H9 (cell line): ENCODE data around the gene CDKAL1. TPM values are rescaled to one million over a fixed set of nuclear protein-coding genes. Genes with fewer than 3 reads are reported as not detected.

ENCODE experiments used
- DNase-seq: peaks from one replicate; pipeline ENCODE4 v3.0.0-alpha.2; 2017
- H2AFZ ChIP-seq: one replicate; pipeline ENCODE4 v1.6.1; 2013; ENCODE audit warnings: mild to moderate bottlenecking, low read length, control low read depth, moderate library complexity
- H2AK5ac ChIP-seq: 2 replicates; pipeline ENCODE4 v1.6.1; 2013; ENCODE audit warnings: low read length, control low read depth, mixed read lengths; ENCODE audit not compliant: insufficient read length
- H2BK120ac ChIP-seq: one replicate; pipeline ENCODE4 v1.6.1; 2013; ENCODE audit warnings: low read depth, mild to moderate bottlenecking, low read length, control low read depth, inconsistent platforms; ENCODE audit not compliant: poor library complexity, severe bottlenecking
- H2BK12ac ChIP-seq: 2 replicates; pipeline ENCODE4 v1.6.1; 2013; ENCODE audit warnings: low read length, control low read depth, mixed read lengths, low read depth; ENCODE audit not compliant: insufficient read length
- H2BK15ac ChIP-seq: 2 replicates; pipeline ENCODE4 v1.6.1; 2013; ENCODE audit warnings: low read depth, low read length, control low read depth
- H2BK20ac ChIP-seq: one replicate; pipeline ENCODE4 v1.6.1; 2013; ENCODE audit warnings: low read depth, mild to moderate bottlenecking, low read length, control low read depth, inconsistent platforms; ENCODE audit not compliant: poor library complexity, severe bottlenecking
- H2BK5ac ChIP-seq: 2 replicates; pipeline ENCODE4 v1.6.1; 2013; ENCODE audit warnings: low read length, control low read depth, mixed read lengths; ENCODE audit not compliant: insufficient read length
- H3K14ac ChIP-seq: 2 replicates; pipeline ENCODE4 v1.6.1; 2013; ENCODE audit warnings: low read length, control low read depth; ENCODE audit not compliant: insufficient read depth
- H3K18ac ChIP-seq: 2 replicates; pipeline ENCODE4 v1.6.1; 2013; ENCODE audit warnings: low read depth, mild to moderate bottlenecking, mixed read lengths, low read length, control low read depth; ENCODE audit not compliant: insufficient read length
- H3K23ac ChIP-seq: 2 replicates; pipeline ENCODE4 v1.6.1; 2013; ENCODE audit warnings: low read length, control low read depth, mixed read lengths, low read depth; ENCODE audit not compliant: insufficient read length
- H3K23me2 ChIP-seq: 2 replicates; pipeline ENCODE4 v1.6.1; 2013; ENCODE audit warnings: low read depth, mild to moderate bottlenecking, mixed read lengths, low read length, control low read depth; ENCODE audit not compliant: insufficient read length, poor library complexity, severe bottlenecking
- H3K27ac ChIP-seq: 2 replicates; pipeline ENCODE4 v1.5.1; 2013; ENCODE audit warnings: low read length, control low read depth, mixed read lengths, low read depth; ENCODE audit not compliant: insufficient read length
- H3K27me3 ChIP-seq: 2 replicates; pipeline ENCODE4 v1.6.1; 2013; ENCODE audit warnings: low read length, control low read depth, inconsistent platforms; ENCODE audit not compliant: insufficient read depth
- H3K4ac ChIP-seq: 2 replicates; pipeline ENCODE4 v1.6.1; 2013; ENCODE audit warnings: low read depth, mild to moderate bottlenecking, control low read depth, inconsistent platforms, low read length, moderate library complexity
- H3K4me1 ChIP-seq: 2 replicates; pipeline ENCODE4 v1.6.1; 2013; ENCODE audit warnings: low read length, control low read depth, inconsistent platforms; ENCODE audit not compliant: insufficient read depth
- H3K4me2 ChIP-seq: 2 replicates; pipeline ENCODE4 v1.6.1; 2013; ENCODE audit warnings: low read length, control low read depth, mixed read lengths; ENCODE audit not compliant: insufficient read length, insufficient read depth
- H3K56ac ChIP-seq: 2 replicates; pipeline ENCODE4 v1.6.1; 2013; ENCODE audit warnings: low read depth, mild to moderate bottlenecking, mixed read lengths, low read length, control low read depth; ENCODE audit not compliant: insufficient read length
- H3K79me1 ChIP-seq: 2 replicates; pipeline ENCODE4 v1.6.1; 2013; ENCODE audit warnings: low read depth, mild to moderate bottlenecking, moderate library complexity, low read length, control low read depth, inconsistent platforms; ENCODE audit not compliant: insufficient read depth, poor library complexity, severe bottlenecking
- H3K79me2 ChIP-seq: 2 replicates; pipeline ENCODE4 v1.6.1; 2013; ENCODE audit warnings: low read length, control low read depth, inconsistent platforms; ENCODE audit not compliant: insufficient read depth
- H3K9ac ChIP-seq: 2 replicates; pipeline ENCODE4 v1.6.1; 2013; ENCODE audit warnings: low read length, control low read depth, mixed read lengths; ENCODE audit not compliant: insufficient read length; ENCODE audit errors: extremely low read depth
- H3K9me3 ChIP-seq: one replicate; pipeline ENCODE4 v1.6.1; 2013; ENCODE audit warnings: low read depth, low read length, inconsistent platforms; ENCODE audit not compliant: control insufficient read depth
- H3T11ph ChIP-seq: one replicate; pipeline ENCODE4 v1.6.1; 2013; ENCODE audit warnings: mild to moderate bottlenecking, low read length, control low read depth, inconsistent platforms
- H4K20me1 ChIP-seq: one replicate; pipeline ENCODE4 v1.6.1; 2013; ENCODE audit not compliant: control insufficient read depth, insufficient read length, insufficient read depth
- H4K5ac ChIP-seq: 2 replicates; pipeline ENCODE4 v1.6.1; 2013; ENCODE audit warnings: low read depth, mild to moderate bottlenecking, mixed read lengths, low read length, control low read depth; ENCODE audit not compliant: insufficient read length
- H4K8ac ChIP-seq: replicated peaks from 2 replicates; pipeline ENCODE4 v1.6.1; 2013; ENCODE audit warnings: low read length, control low read depth, mixed read lengths, low read depth; ENCODE audit not compliant: insufficient read length
- H4K91ac ChIP-seq: 2 replicates; pipeline ENCODE4 v1.6.1; 2013; ENCODE audit warnings: low read depth, mild to moderate bottlenecking, moderate library complexity, mixed read lengths, low read length, control low read depth; ENCODE audit not compliant: insufficient read length
- H3K27ac Mint-ChIP-seq, 3 experiments: 2 replicates in 2 of 3; 3 replicates in 1 of 3; pipeline ENCODE4 v1.8.0; 2020 to 2021; ENCODE audit warnings: mixed read lengths in 3 of 3, mild to moderate bottlenecking in 1 of 3, moderate library complexity in 1 of 3
- H3K27me3 Mint-ChIP-seq: 2 replicates; pipeline ENCODE4 v1.8.0; 2021; ENCODE audit warnings: low read depth, mild to moderate bottlenecking, moderate library complexity, mixed read lengths
- H3K36me3 Mint-ChIP-seq, 3 experiments: 2 replicates in 2 of 3; 3 replicates in 1 of 3; pipeline ENCODE4 v1.8.0; 2020 to 2021; ENCODE audit warnings: low read depth in 3 of 3, mixed read lengths in 3 of 3; ENCODE audit not compliant: insufficient read depth in 1 of 3
- H3K4me1 Mint-ChIP-seq, 2 experiments: 2 replicates each; pipeline ENCODE4 v1.8.0; 2020; ENCODE audit warnings: mixed read lengths in 2 of 2
- H3K4me3 Mint-ChIP-seq, 2 experiments: 2 replicates in 1 of 2; 3 replicates in 1 of 2; pipeline ENCODE4 v1.8.0; 2020 to 2021; ENCODE audit warnings: mild to moderate bottlenecking in 2 of 2, mixed read lengths in 2 of 2, moderate library complexity in 1 of 2
- H3K9me3 Mint-ChIP-seq, 2 experiments: 2 replicates in 1 of 2; 3 replicates in 1 of 2; pipeline ENCODE4 v1.8.0; 2020; ENCODE audit warnings: mild to moderate bottlenecking in 2 of 2, mixed read lengths in 2 of 2, moderate library complexity in 1 of 2
- CTCF ChIP-seq: fragments of 200-600 bp; sonication (generic); conservative IDR thresholded peaks from 3 replicates; pipeline ENCODE4 v1.8.0; 2021; ENCODE audit warnings: antibody characterized with exemption, mild to moderate bottlenecking
- WGBS: extraction: QIAGEN DNeasy Blood & Tissue Kit; methylation state at CpG from one replicate; pipeline ENCODE4 v1.1.7; 2013; ENCODE audit warnings: missing lambda C conversion rate, low lambda C conversion rate, mixed read lengths; ENCODE audit not compliant: insufficient read length; ENCODE audit errors: extremely low coverage; 5-methylcytosine and 5-hydroxymethylcytosine counted together
- total RNA-seq: library from RNA; stranded (reverse); gene quantifications from 2 replicates; pipeline ENCODE4 v1.2.1, GENCODE V29; 2021

Gene CDKAL1
- total RNA-seq, 1 experiment from 2014 or later: 23.0 TPM

GRCh38 chr6:21045135-21045700 is 511.0 kb downstream of the CDKAL1 start:
- WGBS: no CpG with 5 or more reads among the region's 5 CpGs
- Histone ChIP-seq H3K18ac (no peak overlapping the region), H3K27me3 (no peaks in the 10 kb centered on the region), H3K56ac (no peak overlapping the region), H3K23ac (no peak overlapping the region), H2BK120ac (no peak overlapping the region), H3K23me2 (no peaks in the 10 kb centered on the region), H4K8ac (no peak overlapping the region), H3K4me2 (no peak overlapping the region), H2BK15ac (no peak overlapping the region), H3K14ac (no peak overlapping the region), H3K9me3 (no peaks in the 10 kb centered on the region), H2AK5ac (no peak overlapping the region), H2BK5ac (no peak overlapping the region), H3T11ph (no peak overlapping the region), H2BK20ac (no peak overlapping the region), H3K4ac (no peak overlapping the region), H3K79me2 (no peaks in the 10 kb centered on the region), H4K20me1 (no peaks in the 10 kb centered on the region), H3K4me1 (no peaks in the 10 kb centered on the region), H3K79me1 (no peaks in the 10 kb centered on the region), H2AFZ (no peak overlapping the region), H2BK12ac (no peak overlapping the region), H4K5ac (no peak overlapping the region), H4K91ac (no peak overlapping the region), H3K9ac (no peak overlapping the region), H3K27ac (no peak overlapping the region)
- H3K4me3 Mint-ChIP-seq: no peak overlapping the region
- DNase-seq: no peak
- H3K9me3 Mint-ChIP-seq: no peaks in the 10 kb centered on the region
- no peaks in the 10 kb centered on the region for H3K27me3 Mint-ChIP-seq
- no peak for TF ChIP-seq CTCF
- no peaks in the 10 kb centered on the region; a peak in 1 of 7 replicates for H3K36me3 Mint-ChIP-seq
- H3K4me1 Mint-ChIP-seq: peaks cover 1% of the 10 kb centered on the region in 2 experiments; a peak in 3 of 4 replicates
- no peak overlapping the region for H3K27ac Mint-ChIP-seq
